ENCODE data around the gene TTLL8.

The TTLL8 gene

DNA sequence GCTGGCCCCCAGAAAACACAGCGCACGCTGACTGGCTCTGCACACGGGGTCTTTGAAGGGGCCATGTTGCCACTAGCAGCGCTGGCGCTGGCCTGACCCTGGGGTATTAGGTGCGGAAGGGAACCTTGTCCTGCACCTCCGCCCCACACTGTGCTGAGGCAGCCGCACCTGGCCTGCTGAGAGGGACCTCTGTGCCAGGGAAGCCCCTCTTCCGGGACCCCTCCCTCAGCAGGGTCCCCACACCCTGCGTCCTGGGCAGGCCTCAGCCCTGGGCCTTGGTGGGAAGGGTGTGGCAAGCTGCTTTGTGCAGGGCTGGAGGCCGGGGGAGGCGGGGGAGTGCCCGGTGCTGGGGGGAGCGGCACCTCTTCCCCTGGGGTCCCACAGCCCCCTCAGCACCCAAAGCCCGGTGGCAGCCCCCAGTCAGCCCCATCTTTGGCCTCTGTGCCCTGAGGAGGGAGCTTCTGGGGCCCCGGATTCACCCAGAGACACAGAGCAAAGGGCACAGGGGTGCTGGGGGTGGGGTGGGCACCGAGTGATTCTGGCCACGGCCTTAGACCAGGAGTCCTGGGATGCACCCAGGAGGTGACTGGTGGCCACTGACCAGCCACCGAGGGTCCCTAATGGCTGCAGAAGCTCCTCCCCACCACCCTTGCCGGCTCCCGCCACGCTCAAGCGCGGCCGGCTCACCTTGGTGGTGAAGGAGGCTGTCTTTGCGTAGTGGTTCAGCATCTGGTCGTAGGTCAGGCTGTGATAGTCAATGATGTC is 11.4 kb downstream of the TTLL8 start:
- Histone ChIP-seq H3K56ac (ENCODE audit: low read length) (no peak overlapping the region), H3K79me1 (ENCODE audit: low read length) (no peaks in the 10 kb centered on the region), H2BK15ac (replicated peaks; ENCODE audit: low read depth) (no peak overlapping the region), H3K4me2 (ENCODE audit: low read length) (no peak overlapping the region), H2AK5ac (ENCODE audit: low read length) (no peak overlapping the region), H2BK120ac (ENCODE audit: low read depth, low read length) (no peak overlapping the region), H4K8ac (ENCODE audit: low read depth, low read length) (no peak overlapping the region), H3K79me2 (ENCODE audit: control insufficient read depth, insufficient read depth, low read length) (no peaks in the 10 kb centered on the region), H3K4ac (ENCODE audit: low read depth, low read length) (no peak overlapping the region), H2BK5ac (ENCODE audit: low read length) (no peak overlapping the region), H3K9ac (ENCODE audit: low read length) (no peak overlapping the region), H3K4me1 (ENCODE audit: control insufficient read depth, low read depth, low read length) (no peaks in the 10 kb centered on the region), H3K27me3 (ENCODE audit: insufficient read depth, low read length, poor library complexity) (no peaks in the 10 kb centered on the region), H3K23ac (ENCODE audit: low read length) (no peak overlapping the region), H3K36me3 (ENCODE audit: control insufficient read depth, insufficient read depth, low read length) (no peaks in the 10 kb centered on the region), H4K5ac (ENCODE audit: low read length) (no peak overlapping the region), H3K18ac (ENCODE audit: low read length) (no peak overlapping the region), H3K4me3 (ENCODE audit: low read length) (no peak overlapping the region), H3K27ac (ENCODE audit: low read depth, low read length) (no peak overlapping the region)
- WGBS (ENCODE audit: extremely low coverage, insufficient coverage, low lambda C conversion rate) = no CpG with 5 or more reads among the region's 27 CpGs
- DNase-seq = no peak

DNA sequence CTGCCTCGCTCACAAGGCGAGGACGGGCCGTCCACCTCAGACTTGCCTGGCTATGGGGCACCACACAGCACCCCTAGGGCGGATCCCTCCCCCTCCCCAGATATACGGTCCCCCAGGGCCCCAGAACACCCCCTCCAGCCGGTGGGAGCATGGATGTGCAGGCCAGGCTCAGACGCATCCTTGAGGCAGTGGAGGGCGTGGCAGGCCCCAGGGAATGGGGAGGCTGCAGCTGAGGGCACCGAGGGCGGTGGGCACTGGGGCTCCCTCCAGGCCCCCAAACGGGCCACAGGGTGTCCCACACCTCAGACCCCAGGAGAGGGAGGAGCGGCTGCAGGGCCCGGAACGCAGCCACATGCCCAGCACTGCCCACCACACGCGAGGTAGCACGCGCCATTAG is 12.1 kb downstream of the TTLL8 start:
- DNase-seq = no peak
- Histone ChIP-seq H3K79me1 (ENCODE audit: low read length) (no peaks in the 10 kb centered on the region), H4K5ac (ENCODE audit: low read length) (no peak overlapping the region), H3K23ac (ENCODE audit: low read length) (no peak overlapping the region), H3K36me3 (ENCODE audit: control insufficient read depth, insufficient read depth, low read length) (no peaks in the 10 kb centered on the region), H3K4me1 (ENCODE audit: control insufficient read depth, low read depth, low read length) (no peaks in the 10 kb centered on the region), H4K8ac (ENCODE audit: low read depth, low read length) (no peak overlapping the region), H2BK15ac (replicated peaks; ENCODE audit: low read depth) (no peak overlapping the region), H3K27me3 (ENCODE audit: insufficient read depth, low read length, poor library complexity) (no peaks in the 10 kb centered on the region), H3K4me2 (ENCODE audit: low read length) (no peak overlapping the region), H3K9ac (ENCODE audit: low read length) (no peak overlapping the region), H3K18ac (ENCODE audit: low read length) (no peak overlapping the region), H2BK5ac (ENCODE audit: low read length) (no peak overlapping the region), H3K27ac (ENCODE audit: low read depth, low read length) (no peak overlapping the region), H3K4ac (ENCODE audit: low read depth, low read length) (no peak overlapping the region), H3K4me3 (ENCODE audit: low read length) (no peak overlapping the region), H2BK120ac (ENCODE audit: low read depth, low read length) (no peak overlapping the region), H3K79me2 (ENCODE audit: control insufficient read depth, insufficient read depth, low read length) (no peaks in the 10 kb centered on the region), H2AK5ac (ENCODE audit: low read length) (no peak overlapping the region), H3K56ac (ENCODE audit: low read length) (no peak overlapping the region)
- WGBS (ENCODE audit: extremely low coverage, insufficient coverage, low lambda C conversion rate) = no CpG with 5 or more reads among the region's 19 CpGs

- Histone ChIP-seq H3K27ac (ENCODE audit: low read depth, low read length) (no peak overlapping the region), H3K79me2 (ENCODE audit: control insufficient read depth, insufficient read depth, low read length) (no peaks in the 10 kb centered on the region), H3K4me2 (ENCODE audit: low read length) (no peak overlapping the region), H4K5ac (ENCODE audit: low read length) (no peak overlapping the region), H3K56ac (ENCODE audit: low read length) (no peak overlapping the region), H3K9ac (ENCODE audit: low read length) (no peak overlapping the region), H4K8ac (ENCODE audit: low read depth, low read length) (no peak overlapping the region), H3K4ac (ENCODE audit: low read depth, low read length) (no peak overlapping the region), H3K27me3 (ENCODE audit: insufficient read depth, low read length, poor library complexity) (no peaks in the 10 kb centered on the region), H3K23ac (ENCODE audit: low read length) (no peak overlapping the region), H2AK5ac (ENCODE audit: low read length) (no peak overlapping the region), H3K18ac (ENCODE audit: low read length) (no peak overlapping the region), H3K4me1 (ENCODE audit: control insufficient read depth, low read depth, low read length) (no peaks in the 10 kb centered on the region), H2BK5ac (ENCODE audit: low read length) (no peak overlapping the region), H2BK15ac (replicated peaks; ENCODE audit: low read depth) (no peak overlapping the region), H3K79me1 (ENCODE audit: low read length) (no peaks in the 10 kb centered on the region), H2BK120ac (ENCODE audit: low read depth, low read length) (no peak overlapping the region), H3K4me3 (ENCODE audit: low read length) (no peak overlapping the region), H3K36me3 (ENCODE audit: control insufficient read depth, insufficient read depth, low read length) (no peaks in the 10 kb centered on the region)
- WGBS (ENCODE audit: extremely low coverage, insufficient coverage, low lambda C conversion rate) = no CpG with 5 or more reads among the region's 35 CpGs
- DNase-seq = no peak
Observed at GRCh38 chr22:50045211-50046018, 12.7 kb downstream of the TTLL8 start.

DNA sequence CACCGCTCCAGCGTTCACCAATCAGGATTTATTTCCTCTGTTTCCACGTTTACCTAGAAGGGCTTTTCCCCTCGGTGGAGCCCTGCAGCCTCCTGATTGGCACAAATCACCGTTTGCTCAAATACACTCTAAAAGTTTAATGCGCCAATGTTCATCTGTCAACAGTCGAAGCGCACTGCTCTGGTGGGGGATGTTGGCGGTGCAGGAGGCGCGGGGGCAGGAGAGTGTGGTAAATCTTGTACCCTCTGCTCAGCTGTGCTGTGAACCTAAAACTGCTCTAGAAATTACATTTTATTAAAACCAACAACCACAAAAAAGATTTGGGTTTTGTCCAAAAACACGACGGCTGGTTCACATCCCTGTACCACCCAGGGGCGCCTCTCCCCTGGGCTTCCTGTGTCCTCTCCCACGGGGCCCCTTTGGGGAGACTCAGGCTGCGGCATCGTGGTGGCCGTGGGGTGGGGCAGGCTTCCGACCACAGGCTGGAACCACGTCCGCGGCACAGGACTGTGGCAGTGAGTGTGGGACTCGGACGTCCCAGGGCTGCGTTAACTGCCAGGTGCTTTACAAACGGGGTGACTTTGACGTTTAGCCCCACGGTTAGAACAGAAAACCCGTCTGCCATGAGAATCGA is 13.5 kb downstream of the TTLL8 start:
- H3K56ac ChIP-seq (ENCODE audit: low read length) = no peak overlapping the region
- no CpG with 5 or more reads among the region's 30 CpGs for WGBS (ENCODE audit: extremely low coverage, insufficient coverage, low lambda C conversion rate)

DNA sequence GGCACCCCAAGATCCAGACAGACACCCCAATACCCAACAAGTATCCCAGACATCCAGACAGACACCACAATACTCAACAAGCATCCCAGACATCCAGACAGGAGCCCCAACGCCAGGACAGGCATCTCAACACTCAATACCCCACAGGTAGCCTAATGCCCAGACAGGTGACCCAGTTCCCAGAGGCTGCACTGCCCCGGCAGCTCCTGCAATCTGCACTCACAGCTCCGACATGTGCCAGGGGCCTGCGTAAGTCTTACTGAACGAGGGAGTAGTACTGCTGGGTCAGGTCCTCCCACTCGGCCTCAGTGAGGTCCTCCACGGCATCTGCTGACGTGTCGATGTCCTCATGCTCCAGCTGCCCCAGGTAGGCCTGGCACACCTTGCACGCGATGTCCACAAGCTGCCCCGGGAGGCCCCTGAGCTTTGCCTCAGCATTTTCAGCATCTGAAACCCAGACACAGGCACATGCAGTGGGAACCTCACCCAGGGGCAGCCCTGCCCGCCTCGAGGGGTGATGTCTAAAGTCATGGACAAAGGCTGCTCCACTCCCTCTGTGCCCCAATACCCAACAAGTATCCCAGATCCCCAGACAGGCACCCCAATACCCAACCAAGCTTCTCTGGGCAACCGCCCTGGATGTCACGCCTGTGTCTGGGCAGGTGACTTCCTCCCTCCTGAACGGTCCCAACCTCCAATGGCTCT is 16.6 kb downstream of the TTLL8 start:
- DNase-seq = no peak
- WGBS (ENCODE audit: extremely low coverage, insufficient coverage, low lambda C conversion rate) = no CpG with 5 or more reads among the region's 17 CpGs
- H2AK5ac ChIP-seq (ENCODE audit: low read length) = no peak overlapping the region

More for the DNA sequence above, 13.5 kb downstream of the TTLL8 start:
- Histone ChIP-seq H3K4me1 (ENCODE audit: control insufficient read depth, low read depth, low read length) (no peaks in the 10 kb centered on the region), H3K79me2 (ENCODE audit: control insufficient read depth, insufficient read depth, low read length) (no peaks in the 10 kb centered on the region), H3K23ac (ENCODE audit: low read length) (no peak overlapping the region), H3K9ac (ENCODE audit: low read length) (no peak overlapping the region), H4K8ac (ENCODE audit: low read depth, low read length) (no peak overlapping the region), H2BK120ac (ENCODE audit: low read depth, low read length) (no peak overlapping the region), H3K27me3 (ENCODE audit: insufficient read depth, low read length, poor library complexity) (no peaks in the 10 kb centered on the region), H3K27ac (ENCODE audit: low read depth, low read length) (no peak overlapping the region), H3K18ac (ENCODE audit: low read length) (no peak overlapping the region), H3K4me3 (ENCODE audit: low read length) (no peak overlapping the region), H3K79me1 (ENCODE audit: low read length) (no peaks in the 10 kb centered on the region), H4K5ac (ENCODE audit: low read length) (no peak overlapping the region), H3K4me2 (ENCODE audit: low read length) (no peak overlapping the region), H3K4ac (ENCODE audit: low read depth, low read length) (no peak overlapping the region), H2BK15ac (replicated peaks; ENCODE audit: low read depth) (no peak overlapping the region), H2AK5ac (ENCODE audit: low read length) (no peak overlapping the region), H3K36me3 (ENCODE audit: control insufficient read depth, insufficient read depth, low read length) (no peaks in the 10 kb centered on the region), H2BK5ac (ENCODE audit: low read length) (no peak overlapping the region)
- DNase-seq = no peak

More for the DNA sequence above, 16.6 kb downstream of the TTLL8 start:
- Histone ChIP-seq H3K56ac (ENCODE audit: low read length) (no peak overlapping the region), H4K8ac (ENCODE audit: low read depth, low read length) (no peak overlapping the region), H3K27me3 (ENCODE audit: insufficient read depth, low read length, poor library complexity) (no peaks in the 10 kb centered on the region), H2BK120ac (ENCODE audit: low read depth, low read length) (no peak overlapping the region), H3K79me2 (ENCODE audit: control insufficient read depth, insufficient read depth, low read length) (no peaks in the 10 kb centered on the region), H3K18ac (ENCODE audit: low read length) (no peak overlapping the region), H3K4me1 (ENCODE audit: control insufficient read depth, low read depth, low read length) (no peaks in the 10 kb centered on the region), H3K4me2 (ENCODE audit: low read length) (no peak overlapping the region), H3K27ac (ENCODE audit: low read depth, low read length) (no peak overlapping the region), H3K79me1 (ENCODE audit: low read length) (no peaks in the 10 kb centered on the region), H3K4ac (ENCODE audit: low read depth, low read length) (no peak overlapping the region), H2BK5ac (ENCODE audit: low read length) (no peak overlapping the region), H3K4me3 (ENCODE audit: low read length) (no peak overlapping the region), H2BK15ac (replicated peaks; ENCODE audit: low read depth) (no peak overlapping the region), H3K36me3 (ENCODE audit: control insufficient read depth, insufficient read depth, low read length) (no peaks in the 10 kb centered on the region), H3K9ac (ENCODE audit: low read length) (no peak overlapping the region), H3K23ac (ENCODE audit: low read length) (no peak overlapping the region), H4K5ac (ENCODE audit: low read length) (no peak overlapping the region)
